ENCODE data around the gene NFIB.

Gene NFIB

DNA sequence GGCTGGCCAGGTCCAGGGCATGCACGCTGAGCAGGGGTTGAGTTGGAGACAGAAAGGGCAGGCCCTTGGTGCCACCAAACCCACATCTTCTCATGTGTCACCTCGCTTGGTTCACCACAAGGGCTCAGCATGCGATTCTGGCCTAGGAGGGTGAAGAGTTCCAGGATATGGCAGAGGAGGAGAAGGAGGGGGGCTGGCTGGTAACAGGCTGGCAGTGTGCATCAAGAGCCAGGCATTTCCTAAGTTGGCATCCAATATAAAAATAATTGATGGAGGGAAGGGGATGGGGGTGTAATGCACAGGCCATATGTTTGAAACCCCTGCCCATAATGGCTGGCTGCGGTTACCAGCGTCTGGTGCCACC is 255.6 kb downstream of the NFIB start:
- DNase-seq: no peak

DNA sequence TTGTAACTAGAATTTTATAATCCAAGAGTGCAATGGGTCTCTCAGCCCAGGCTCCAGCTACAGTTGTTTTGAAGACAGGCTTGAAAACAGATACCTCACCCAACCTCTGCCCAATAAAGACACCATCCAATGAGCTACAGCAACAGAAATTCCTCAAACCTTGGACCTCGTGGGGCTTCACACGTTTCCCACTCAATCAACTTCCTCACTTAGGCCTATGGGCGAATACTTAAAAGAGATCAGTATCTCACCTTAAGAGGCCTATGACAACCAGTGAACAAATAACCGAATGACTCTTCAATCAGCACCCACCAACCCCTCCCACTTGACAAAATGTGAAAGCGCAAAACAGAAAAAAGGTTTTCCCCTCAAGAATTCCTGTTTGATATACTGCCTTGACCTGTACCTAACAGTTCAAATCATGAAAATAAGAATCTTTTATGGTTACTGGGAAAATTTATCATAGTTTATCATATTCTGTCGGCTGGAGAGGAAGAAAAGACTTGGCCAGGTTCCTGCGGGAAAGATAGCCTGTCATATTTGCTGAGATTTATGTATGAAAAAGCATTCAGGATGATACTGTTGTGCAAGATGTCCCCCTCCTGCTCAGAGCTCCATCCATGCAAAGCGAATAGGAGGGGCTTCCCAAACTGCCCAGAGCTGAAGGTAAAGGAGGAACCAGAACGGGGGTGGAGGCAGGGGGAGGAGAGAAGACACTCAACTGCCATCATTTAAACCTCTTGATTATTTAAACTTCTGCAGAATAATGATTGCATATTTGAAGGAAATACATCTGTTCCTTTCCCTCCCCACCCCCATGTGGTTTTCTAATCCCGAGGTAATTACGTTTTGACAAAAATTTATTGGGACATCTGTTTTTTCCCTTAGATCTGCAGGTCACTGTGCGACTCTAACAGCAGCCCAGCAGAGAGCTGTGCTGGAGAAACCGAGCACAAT is 256.3 kb downstream of the NFIB start:
- no peak for DNase-seq

DNA sequence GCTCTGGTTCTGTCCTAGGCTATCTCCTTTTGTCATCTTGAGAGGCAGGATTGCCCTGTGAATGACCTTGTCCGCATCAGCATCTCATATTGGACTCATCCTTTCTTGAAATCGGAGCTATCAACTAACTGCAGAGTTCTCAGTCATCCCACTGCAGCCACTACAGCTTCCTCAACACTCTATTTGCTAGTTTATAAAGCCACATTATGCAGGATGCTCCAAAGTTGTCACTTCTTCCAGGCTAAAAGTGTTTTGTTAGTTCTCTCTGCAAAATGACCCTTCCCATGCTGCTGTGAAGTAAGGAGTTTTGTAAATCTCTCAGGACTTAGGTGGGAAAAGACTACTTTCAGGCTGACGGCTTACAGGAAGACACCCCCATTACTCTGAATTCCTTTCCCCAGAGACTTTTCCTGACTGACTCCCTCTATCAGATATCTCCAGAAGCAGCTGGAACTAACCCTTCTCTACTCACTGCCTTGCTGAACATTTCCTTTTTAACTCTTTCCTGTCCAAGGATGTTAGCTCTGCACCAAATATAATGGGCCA is 257.6 kb downstream of the NFIB start:
- no peak for DNase-seq

- no peak for DNase-seq
These were observed 259.8 kb downstream of the NFIB start for GRCh38 chr9:14054096-14054495.

DNA sequence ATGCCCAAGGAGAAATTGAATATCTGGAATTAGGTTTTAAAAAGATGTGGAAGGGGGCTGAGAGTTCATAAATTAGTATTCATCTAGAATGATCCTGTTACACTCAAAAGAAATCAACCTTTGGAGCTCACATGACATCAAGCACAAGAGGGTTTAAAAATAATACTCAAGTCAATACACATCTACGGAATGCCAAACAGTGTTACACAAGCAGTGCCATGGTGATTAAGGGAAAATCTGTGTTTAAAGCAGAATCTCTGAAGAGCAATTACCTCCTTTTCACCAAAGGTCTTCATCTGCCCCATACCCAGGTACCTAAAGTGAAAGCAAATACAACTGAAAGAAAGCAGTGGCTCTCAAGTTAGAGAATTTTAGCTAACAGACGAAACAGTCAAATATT is 261.6 kb downstream of the NFIB start:
- no peak for DNase-seq

GRCh38 chr9:14051419-14051818 is 262.5 kb downstream of the NFIB start:
- no peak for DNase-seq

DNA sequence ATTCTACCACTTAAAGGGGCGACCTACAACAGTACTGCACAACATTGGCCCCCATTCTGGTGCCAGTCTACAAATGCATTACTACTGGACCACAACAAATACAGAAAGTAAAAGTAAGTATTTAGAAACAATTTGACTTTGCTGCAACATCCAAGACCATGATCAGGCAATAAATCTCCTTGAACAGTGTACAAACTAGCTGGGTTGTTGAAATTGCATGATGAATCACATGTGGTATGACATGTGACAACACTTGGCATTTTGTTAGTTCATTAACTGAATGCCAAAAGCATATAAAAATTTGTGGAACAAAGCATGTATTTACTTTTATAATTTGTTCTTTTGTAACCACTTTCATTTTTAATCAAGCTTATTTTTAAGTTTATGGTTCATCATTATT is 270.5 kb downstream of the NFIB start:
- no peak for DNase-seq

GRCh38 chr9:14037331-14037730 is 276.6 kb downstream of the NFIB start:
- DNase-seq: no peak

GRCh38 chr9:14033067-14033466 is 280.9 kb downstream of the NFIB start:
- no peak for DNase-seq

All from eye (tissue), 1 donor.